SK-N-SH (cell line): ENCODE results near the gene PDE2A. TPM values are rescaled to one million over a fixed set of nuclear protein-coding genes. Genes with fewer than 3 reads are reported as not detected.

Source experiments
- CTCF ChIA-PET: fragments of 300-600, 350-600 bp; formaldehyde crosslinking; extraction: SDS; loops from one replicate; lab custom pipeline; 2021; lab: Yijun Ruan, JAX
- POLR2A ChIA-PET: fragments of 350-600 bp; sonication (Branson Sonifier 250); formaldehyde crosslinking; extraction: SDS; loops from one replicate; lab custom pipeline; 2020; ENCODE audit warnings: antibody characterized with exemption, inconsistent platforms; lab: Yijun Ruan, JAX
- DNase-seq: peaks from one replicate; pipeline ENCODE4 v3.0.0; 2012
- H2AFZ ChIP-seq: fragments of 200-600 bp; sonication (generic); 2 replicates; pipeline ENCODE4 v1.8.1; 2016; ENCODE audit warnings: antibody characterized with exemption, mild to moderate bottlenecking, low read depth
- H3F3A ChIP-seq: fragments of 200-600 bp; sonication (generic); replicated peaks from 2 replicates; pipeline ENCODE3; 2016; ENCODE audit warnings: antibody characterized with exemption, mild to moderate bottlenecking; ENCODE audit not compliant: insufficient read depth
- H3K27ac ChIP-seq, 2 experiments: fragments of 200-500 bp in 1 of 2; fragments of 200-600 bp in 1 of 2; sonication (Bioruptor generic) in 1 of 2; sonication (generic), shearing (Covaris generic) in 1 of 2; 2 replicates each; pipeline versions ENCODE4 v1.5.1 to v1.6.1; 2014 to 2016; ENCODE audit warnings: low read depth in 2 of 2, inconsistent platforms in 1 of 2, low read length in 1 of 2, mild to moderate bottlenecking in 1 of 2, mixed read lengths in 1 of 2
- H3K27me3 ChIP-seq: fragments of 200-600 bp; sonication (generic), shearing (Covaris generic); 2 replicates; pipeline ENCODE4 v1.6.1; 2016; ENCODE audit warnings: mixed run types; ENCODE audit not compliant: insufficient read depth
- H3K36me3 ChIP-seq, 2 experiments: fragments of 200-500 bp in 1 of 2; fragments of 200-600 bp in 1 of 2; sonication (Bioruptor generic) in 1 of 2; sonication (generic) in 1 of 2; replicated peaks in 1 of 2; 2 replicates each; pipeline versions ENCODE3 to v1.5.1; 2014 to 2016; ENCODE audit warnings: low read length in 1 of 2, mild to moderate bottlenecking in 1 of 2; ENCODE audit not compliant: insufficient read depth in 2 of 2, control insufficient read depth in 1 of 2
- H3K4me1 ChIP-seq, 2 experiments: fragments of 200-500 bp in 1 of 2; fragments of 200-600 bp in 1 of 2; sonication (Bioruptor generic) in 1 of 2; sonication (generic), shearing (Covaris generic) in 1 of 2; 2 replicates each; pipeline versions ENCODE4 v1.5.1 to v1.6.1; 2014 to 2016; ENCODE audit warnings: low read depth in 1 of 2, low read length in 1 of 2, mixed run types in 1 of 2; ENCODE audit not compliant: insufficient read depth in 2 of 2, control insufficient read depth in 1 of 2
- H3K4me2 ChIP-seq: fragments of 200-600 bp; sonication (generic), shearing (Covaris generic); 2 replicates; pipeline ENCODE4 v1.6.1; 2017; ENCODE audit warnings: mixed run types
- H3K4me3 ChIP-seq, 2 experiments: fragments of 200-500 bp in 1 of 2; fragments of 200-600 bp in 1 of 2; sonication (Bioruptor generic) in 1 of 2; sonication (generic), shearing (Covaris generic) in 1 of 2; 2 replicates each; pipeline versions ENCODE4 v1.5.1 to v1.8.1; 2014 to 2016; ENCODE audit warnings: low read depth in 2 of 2, inconsistent platforms in 1 of 2, low read length in 1 of 2, mild to moderate bottlenecking in 1 of 2, mixed read lengths in 1 of 2, moderate library complexity in 1 of 2
- H3K79me2 ChIP-seq: fragments of 200-600 bp; sonication (generic); 2 replicates; pipeline ENCODE4 v1.8.1; 2017; ENCODE audit warnings: mild to moderate bottlenecking; ENCODE audit not compliant: insufficient read depth
- H3K9ac ChIP-seq: fragments of 200-600 bp; sonication (generic); 2 replicates; pipeline ENCODE4 v1.6.1; 2017; ENCODE audit warnings: mixed run types
- H3K9me2 ChIP-seq: fragments of 200-600 bp; sonication (generic); 2 replicates; pipeline ENCODE4 v1.6.1; 2017; ENCODE audit warnings: mixed run types
- H3K9me3 ChIP-seq: fragments of 200-600 bp; sonication (generic); 2 replicates; pipeline ENCODE4 v1.6.1; 2017; ENCODE audit warnings: mixed run types, mild to moderate bottlenecking, moderate library complexity
- H4K20me1 ChIP-seq: fragments of 200-600 bp; sonication (generic); 2 replicates; pipeline ENCODE4 v1.6.1; 2017; ENCODE audit warnings: mild to moderate bottlenecking, mixed run types; ENCODE audit not compliant: insufficient read depth
- EZH2phosphoT487 ChIP-seq: fragments of 200-600 bp; sonication (generic); IDR thresholded peaks from 2 replicates; pipeline ENCODE4 v1.6.1; 2017; ENCODE audit warnings: low read depth, mixed run types, mild to moderate bottlenecking, antibody characterized with exemption, moderate library complexity, borderline replicate concordance
- GABPA ChIP-seq: IDR thresholded peaks from 2 replicates; pipeline ENCODE4 v1.4.0; 2012; ENCODE audit warnings: low read depth, mild to moderate bottlenecking
- JUND ChIP-seq: IDR thresholded peaks from 2 replicates; pipeline ENCODE4 v1.4.0; 2012
- PBX3 ChIP-seq: IDR thresholded peaks from 2 replicates; pipeline ENCODE4; 2012
- REST ChIP-seq: IDR thresholded peaks from 2 replicates; pipeline ENCODE4 v1.6.1; 2012; ENCODE audit warnings: mild to moderate bottlenecking, low read depth, low read length, moderate library complexity
- RFX5 ChIP-seq: IDR thresholded peaks from 2 replicates; pipeline ENCODE4 v1.6.1; 2012; ENCODE audit warnings: mild to moderate bottlenecking, improper control_type of control experiment, low read length
- SIN3A ChIP-seq: IDR thresholded peaks from 2 replicates; pipeline ENCODE4 v1.6.1; 2012; ENCODE audit warnings: low read depth, mild to moderate bottlenecking, low read length, moderate library complexity, borderline replicate concordance
- TAF1 ChIP-seq: IDR thresholded peaks from 2 replicates; pipeline ENCODE4 v1.6.1; 2012; ENCODE audit warnings: low read depth, mild to moderate bottlenecking, low read length, moderate library complexity, borderline replicate concordance
- YY1 ChIP-seq: IDR thresholded peaks from 2 replicates; pipeline ENCODE4 v1.4.0; 2012; ENCODE audit warnings: low read depth, mild to moderate bottlenecking
- WGBS: methylation state at CpG from one replicate; pipeline ENCODE4 v1.1.6; 2017; ENCODE audit warnings: low lambda C conversion rate; 5-methylcytosine and 5-hydroxymethylcytosine counted together
- polyA plus RNA-seq, 3 experiments: library from polyadenylated mRNA; depleted of rRNA; stranded (reverse); fragments of >200 nt; gene quantifications; 2 replicates each; pipeline ENCODE4 v1.2.3, GENCODE V29; 2012

Gene PDE2A
- polyA plus RNA-seq, 1 of the 3 experiments (the other 2 are of a cell fraction) = 0.43 TPM

- POLR2A ChIA-PET = interaction anchor here (0.7 to 1.9 kb wide), 3 partner anchors 8 to 83 kb away, joined by 3 to 4 read pairs (median 3); partner anchors contain the start of gene PDE2A
- H2AFZ ChIP-seq = no peak overlapping the region
- 96% methylated on average over 5 of the region's 5 CpGs for WGBS
These were observed 8.1 kb upstream of the PDE2A start for GRCh38 chr11:72682238-72682857.

GRCh38 chr11:72681226-72682153, 7.3 kb upstream of the PDE2A start:
- Histone ChIP-seq H3K9me2 (no peaks in the 10 kb centered on the region), H3K4me3 (no peak overlapping the region), H2AFZ (no peak overlapping the region), H3K79me2 (no peaks in the 10 kb centered on the region), H3K9ac (no peak overlapping the region), H3K36me3 (peaks cover 0 to 12% of the 10 kb centered on the region in 2 experiments), H4K20me1 (peaks cover 16% of the 10 kb centered on the region), H3K4me1 (peaks cover 0 to 9% of the 10 kb centered on the region in 2 experiments; a peak in 1 of 4 replicates), H3K4me2 (no peak overlapping the region), H3K9me3 (no peaks in the 10 kb centered on the region), H3F3A (no peaks in the 10 kb centered on the region), H3K27me3 (no peaks in the 10 kb centered on the region), H3K27ac (no peak overlapping the region)
- ChIA-PET CTCF (interaction anchor here (1.0 to 12.2 kb wide), 24 partner anchors 8 to 210 kb away, joined by 3 to 207 read pairs (median 11); partner anchors contain the start of gene PDE2A), POLR2A (interaction anchor here (0.7 to 0.9 kb wide), 2 partner anchors 16 to 113 kb away, joined by 3 read pairs; partner anchors contain the start of gene STARD10)
- no peak for DNase-seq
- TF ChIP-seq EZH2phosphoT487 (no peak), REST (no peak), JUND (no peak), YY1 (no peak), PBX3 (no peak)
- 81% methylated on average over 16 of the region's 17 CpGs for WGBS

More at GRCh38 chr11:72682238-72682857, 8.1 kb upstream of the PDE2A start:
- H3K27me3 ChIP-seq = no peaks in the 10 kb centered on the region
- H4K20me1 ChIP-seq = peaks cover 16% of the 10 kb centered on the region
- TF ChIP-seq SIN3A (no peak), RFX5 (no peak), GABPA (no peak), TAF1 (no peak)
- no peak overlapping the region for H3K4me2 ChIP-seq
- no peaks in the 10 kb centered on the region for H3K9me2 ChIP-seq
- H3K36me3 ChIP-seq = peaks cover 0 to 20% of the 10 kb centered on the region in 2 experiments
- no peaks in the 10 kb centered on the region for H3K9me3 ChIP-seq
- CTCF ChIA-PET = interaction anchor here (1.0 to 12.2 kb wide), 20 partner anchors 9 to 211 kb away, joined by 3 to 207 read pairs (median 16); partner anchors contain the start of gene PDE2A
- H3K79me2 ChIP-seq = no peaks in the 10 kb centered on the region
- peaks cover 0 to 18% of the 10 kb centered on the region in 2 experiments; a peak in 1 of 4 replicates for H3K4me1 ChIP-seq
- H3F3A ChIP-seq = no peaks in the 10 kb centered on the region
- no peak overlapping the region for H3K27ac ChIP-seq
- H3K9ac ChIP-seq = no peak overlapping the region
- no peak for DNase-seq
- H3K4me3 ChIP-seq = no peak overlapping the region
